ENCODE data around the gene ATP10A.
A peak's percentile ranks its signal among the peaks of the same experiment; 100 is the strongest.

Gene ATP10A

DNA sequence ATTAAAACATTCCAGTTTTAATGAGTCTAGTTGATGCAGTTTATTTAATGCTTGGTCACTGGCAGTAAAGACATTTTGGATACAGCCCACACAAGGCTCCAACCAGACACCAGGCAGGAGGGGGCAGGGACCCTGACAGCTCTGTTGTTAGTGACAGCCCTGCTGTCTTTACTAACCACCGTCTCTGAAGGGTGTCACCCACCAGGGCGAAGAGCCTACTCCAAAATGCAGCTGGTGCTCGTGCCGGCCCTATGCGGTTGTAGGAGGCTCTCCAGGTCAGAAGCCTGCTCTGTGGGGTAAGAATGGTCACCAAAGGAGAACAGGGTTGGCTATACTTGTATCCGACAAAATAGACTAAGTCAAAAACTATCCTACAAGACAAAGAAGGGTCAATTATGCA is 132.2 kb downstream of the ATP10A start:
- H3K36me3 Mint-ChIP-seq (ENCODE audit: insufficient read depth) = peaks cover 3% of the 10 kb centered on the region
- no peaks in the 10 kb centered on the region for H3K27me3 Mint-ChIP-seq
- no peaks in the 10 kb centered on the region for H3K4me1 Mint-ChIP-seq
- no peaks in the 10 kb centered on the region for H3K9me3 Mint-ChIP-seq
- no peak for ATAC-seq (replicated peaks; ENCODE audit: extremely low read depth, poor library complexity, severe bottlenecking)
- H3K27ac Mint-ChIP-seq (ENCODE audit: low read depth) = peak overlapping the region; percentile 7
- DNase-seq (ENCODE audit: low spot score in 2 of 2) = no peak
- no peak overlapping the region for H3K4me3 Mint-ChIP-seq

DNA sequence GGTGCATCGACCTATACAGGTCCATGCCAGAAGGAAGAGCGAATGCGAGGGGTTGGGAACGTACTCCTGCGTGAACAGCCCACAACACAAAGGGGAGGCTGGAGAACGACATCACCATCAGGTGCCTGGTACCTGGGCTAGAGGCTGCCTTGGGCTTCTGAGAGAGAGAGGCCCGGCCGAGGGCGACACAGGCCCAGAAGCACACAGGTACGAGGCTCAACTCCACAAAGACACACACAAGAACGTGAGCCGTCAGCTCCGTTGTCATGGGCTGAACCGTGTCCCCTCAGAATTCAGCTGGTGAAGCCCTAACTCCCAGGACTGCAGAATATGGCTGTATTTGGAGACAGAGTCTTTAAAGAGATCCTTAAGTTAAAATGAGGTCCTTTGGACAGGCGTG is 134.3 kb downstream of the ATP10A start:
- H3K27me3 Mint-ChIP-seq = no peaks in the 10 kb centered on the region
- H3K36me3 Mint-ChIP-seq (ENCODE audit: insufficient read depth) = peaks cover 3% of the 10 kb centered on the region
- no peak overlapping the region for H3K27ac Mint-ChIP-seq (ENCODE audit: low read depth)
- ATAC-seq (replicated peaks; ENCODE audit: extremely low read depth, poor library complexity, severe bottlenecking) (no peak), DNase-seq (ENCODE audit: low spot score in 2 of 2) (no peak)
- no peaks in the 10 kb centered on the region for H3K9me3 Mint-ChIP-seq
- H3K4me1 Mint-ChIP-seq = no peaks in the 10 kb centered on the region
- H3K4me3 Mint-ChIP-seq = no peak overlapping the region

DNA sequence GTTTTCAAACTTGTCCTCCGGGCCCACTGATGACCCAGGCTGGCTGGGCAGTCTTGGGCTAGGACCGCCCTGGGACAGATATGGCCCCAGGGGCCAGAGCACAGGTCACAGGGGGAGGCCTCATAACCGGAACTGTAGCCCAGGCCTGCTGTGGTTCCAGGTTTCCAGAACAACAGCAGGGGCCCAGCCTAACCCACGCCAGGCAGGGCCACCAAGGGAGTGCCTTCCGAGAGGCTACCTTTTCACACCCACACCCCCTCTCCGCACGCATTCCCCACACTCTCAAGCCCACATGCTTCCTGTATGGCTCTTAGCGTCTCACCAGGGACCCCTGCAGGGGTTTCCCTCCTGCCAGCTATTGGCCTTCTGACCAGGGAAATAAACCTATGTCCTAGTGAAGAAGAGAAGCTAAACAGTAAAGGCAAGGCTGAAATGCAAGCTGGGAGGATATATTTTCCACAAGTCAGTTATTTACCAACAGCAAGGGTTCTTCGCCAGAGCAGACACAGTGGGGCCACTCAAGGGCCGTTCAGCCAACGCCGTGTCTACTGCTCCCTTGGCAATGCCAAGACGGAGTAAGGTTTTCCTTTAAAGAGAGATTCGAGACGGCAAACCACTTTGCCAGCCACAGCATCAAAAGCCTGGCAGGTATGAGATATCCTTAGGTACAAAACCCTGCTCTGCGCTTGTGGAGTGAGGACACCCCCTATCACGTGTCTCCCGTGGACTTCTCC is 135.1 kb downstream of the ATP10A start:
- Mint-ChIP-seq H3K27me3 (no peaks in the 10 kb centered on the region), H3K4me1 (no peaks in the 10 kb centered on the region), H3K27ac (ENCODE audit: low read depth) (no peak overlapping the region), H3K4me3 (no peak overlapping the region), H3K36me3 (ENCODE audit: insufficient read depth) (peaks cover 6% of the 10 kb centered on the region), H3K9me3 (no peaks in the 10 kb centered on the region)
- no peak for DNase-seq (ENCODE audit: low spot score in 2 of 2)
- no peak for ATAC-seq (replicated peaks; ENCODE audit: extremely low read depth, poor library complexity, severe bottlenecking)

DNA sequence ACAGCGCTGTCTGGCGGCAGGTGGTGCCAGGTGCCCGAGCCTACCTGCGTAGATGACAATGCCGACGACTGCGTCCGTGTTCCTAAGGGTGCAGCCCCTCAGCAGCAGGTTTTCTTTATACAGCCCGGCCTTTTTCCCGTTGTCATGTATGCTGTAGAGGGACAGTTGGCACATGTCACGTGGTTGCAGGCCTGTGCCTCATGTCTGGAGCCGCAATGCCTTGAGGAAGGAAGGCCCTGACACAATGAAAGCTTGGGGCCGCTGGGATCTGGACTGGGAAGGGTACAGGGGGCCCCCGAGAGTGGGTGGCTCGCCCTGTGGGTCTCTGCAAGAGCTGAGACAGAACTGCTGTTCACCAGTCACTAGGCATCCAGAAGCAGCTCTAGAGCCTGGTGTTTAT is 136.0 kb downstream of the ATP10A start:
- Mint-ChIP-seq H3K36me3 (ENCODE audit: insufficient read depth) (peaks cover 10% of the 10 kb centered on the region), H3K27ac (ENCODE audit: low read depth) (no peak overlapping the region), H3K4me3 (no peak overlapping the region), H3K9me3 (no peaks in the 10 kb centered on the region), H3K27me3 (no peaks in the 10 kb centered on the region), H3K4me1 (no peaks in the 10 kb centered on the region)
- ATAC-seq (replicated peaks; ENCODE audit: extremely low read depth, poor library complexity, severe bottlenecking) (no peak), DNase-seq (ENCODE audit: low spot score in 2 of 2) (no peak)

DNA sequence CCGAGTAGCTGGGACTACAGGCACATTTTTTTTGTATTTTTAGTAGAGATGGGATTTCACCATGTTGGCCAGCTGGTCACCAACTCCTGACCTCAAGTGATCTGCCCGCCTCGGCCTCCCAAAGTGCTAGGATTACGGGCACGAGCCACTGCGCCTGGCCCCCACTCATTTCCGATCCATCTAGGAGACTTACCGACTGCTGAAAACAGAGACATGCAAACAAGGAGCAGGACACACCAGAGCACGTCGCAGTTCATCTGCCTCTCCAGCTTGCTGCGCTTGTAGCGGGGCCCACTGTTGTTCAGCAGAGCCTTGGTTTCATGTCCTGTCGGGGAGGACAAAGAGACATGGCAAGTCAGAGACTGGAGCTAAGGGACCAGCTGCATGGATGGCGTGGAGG is 137.4 kb downstream of the ATP10A start:
- Mint-ChIP-seq H3K27ac (ENCODE audit: low read depth) (no peak overlapping the region), H3K27me3 (no peaks in the 10 kb centered on the region), H3K9me3 (no peaks in the 10 kb centered on the region), H3K4me1 (no peaks in the 10 kb centered on the region), H3K36me3 (ENCODE audit: insufficient read depth) (peaks cover 14% of the 10 kb centered on the region), H3K4me3 (no peak overlapping the region)
- ATAC-seq (replicated peaks; ENCODE audit: extremely low read depth, poor library complexity, severe bottlenecking) = no peak
- DNase-seq (ENCODE audit: low spot score in 2 of 2) = no peak

DNA sequence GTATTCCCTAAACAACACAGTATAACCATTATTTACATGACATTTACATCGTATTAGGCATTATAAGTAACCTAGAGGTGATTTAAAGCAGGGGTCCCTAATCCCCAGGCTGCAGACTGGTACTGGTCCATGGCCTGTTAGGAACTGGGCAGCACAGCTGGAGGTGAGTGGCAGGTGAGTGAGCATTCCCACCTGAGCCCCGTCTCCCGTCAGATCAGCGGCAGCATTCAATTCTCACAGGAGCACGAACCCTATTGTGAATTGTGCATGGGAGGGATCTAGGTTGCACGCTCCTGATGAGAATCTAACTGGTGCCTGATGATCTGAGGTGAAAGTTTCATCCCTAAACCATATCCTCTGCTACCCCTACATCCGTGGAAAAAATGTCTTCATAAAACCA is 138.2 kb downstream of the ATP10A start:
- peaks cover 14% of the 10 kb centered on the region for H3K36me3 Mint-ChIP-seq (ENCODE audit: insufficient read depth)
- no peak overlapping the region for H3K4me3 Mint-ChIP-seq
- H3K27me3 Mint-ChIP-seq = no peaks in the 10 kb centered on the region

DNA sequence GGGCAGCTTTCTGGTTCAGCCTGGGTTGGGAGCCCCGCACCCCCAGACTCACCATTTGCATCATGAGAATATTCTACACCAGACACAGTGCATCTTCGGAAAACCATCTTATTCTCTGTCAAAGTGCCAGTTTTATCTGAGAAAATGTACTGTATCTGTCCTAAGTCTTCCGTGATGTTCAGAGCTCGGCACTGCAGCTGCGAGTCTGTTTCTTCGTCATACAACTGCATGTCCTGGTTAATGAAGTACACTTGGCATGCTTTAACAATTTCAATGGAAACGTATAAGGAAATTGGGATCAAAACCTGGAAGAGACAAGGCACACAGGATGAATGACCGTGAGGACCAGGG is 141.5 kb downstream of the ATP10A start:
- H3K4me1 Mint-ChIP-seq = no peaks in the 10 kb centered on the region
- peaks cover 14% of the 10 kb centered on the region for H3K36me3 Mint-ChIP-seq (ENCODE audit: insufficient read depth)
- no peaks in the 10 kb centered on the region for H3K9me3 Mint-ChIP-seq
- H3K4me3 Mint-ChIP-seq = no peak overlapping the region
- ATAC-seq (replicated peaks; ENCODE audit: extremely low read depth, poor library complexity, severe bottlenecking) (no peak), DNase-seq (ENCODE audit: low spot score in 2 of 2) (no peak)
- H3K27ac Mint-ChIP-seq (ENCODE audit: low read depth) = no peak overlapping the region
- H3K27me3 Mint-ChIP-seq = no peaks in the 10 kb centered on the region

More for the DNA sequence above, 138.2 kb downstream of the ATP10A start:
- ATAC-seq (replicated peaks; ENCODE audit: extremely low read depth, poor library complexity, severe bottlenecking) (no peak), DNase-seq (ENCODE audit: low spot score in 2 of 2) (no peak)
- Mint-ChIP-seq H3K9me3 (no peaks in the 10 kb centered on the region), H3K27ac (ENCODE audit: low read depth) (no peak overlapping the region), H3K4me1 (no peaks in the 10 kb centered on the region)

DNA sequence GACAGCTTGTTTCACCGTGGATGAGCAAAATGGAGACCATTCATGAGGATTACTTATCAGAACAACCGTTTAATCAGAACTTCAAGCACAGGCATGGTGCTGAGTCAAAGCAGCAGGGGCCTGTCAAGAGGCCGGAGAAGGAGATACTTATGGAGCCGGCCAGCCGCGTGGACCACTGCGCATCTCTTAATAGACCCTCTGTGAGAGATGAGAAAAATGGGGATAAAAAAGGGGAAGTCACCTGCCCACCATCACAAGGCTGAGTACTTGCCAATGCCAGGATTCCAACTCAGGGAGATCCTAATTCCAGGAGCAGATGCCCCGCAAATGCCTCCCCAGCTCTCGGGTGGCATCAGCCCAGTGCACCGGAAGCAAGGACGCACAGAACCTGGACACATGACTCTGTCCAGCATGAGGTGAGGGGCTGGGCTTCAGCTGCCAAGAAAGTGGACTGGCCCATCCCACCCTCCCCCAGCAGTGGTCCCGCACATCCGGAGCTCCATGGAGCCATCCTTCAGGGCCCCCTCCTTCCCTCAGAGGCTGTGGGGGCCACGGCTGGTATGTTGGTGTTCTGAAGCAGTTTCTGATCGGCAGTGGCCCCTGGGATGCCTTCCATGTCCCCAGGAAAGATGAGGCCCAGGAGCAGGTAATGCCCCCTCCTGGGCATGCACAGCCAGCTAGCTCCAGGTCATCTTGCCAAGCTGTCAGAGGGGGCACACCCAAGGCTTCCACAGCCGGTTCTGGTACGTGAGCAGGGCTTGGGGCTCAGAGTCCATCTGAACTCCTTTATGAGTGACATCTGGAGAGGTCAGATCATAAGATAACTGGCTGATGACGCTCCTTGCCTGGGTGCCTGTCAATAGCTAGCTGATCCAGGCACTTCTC is 143.8 kb downstream of the ATP10A start:
- no peaks in the 10 kb centered on the region for H3K4me1 Mint-ChIP-seq
- DNase-seq (ENCODE audit: low spot score in 2 of 2) = no peak
- H3K9me3 Mint-ChIP-seq = no peaks in the 10 kb centered on the region
- no peak for ATAC-seq (replicated peaks; ENCODE audit: extremely low read depth, poor library complexity, severe bottlenecking)
- H3K4me3 Mint-ChIP-seq = no peak overlapping the region
- H3K27me3 Mint-ChIP-seq = no peaks in the 10 kb centered on the region
- H3K36me3 Mint-ChIP-seq (ENCODE audit: insufficient read depth) = peaks cover 14% of the 10 kb centered on the region
- H3K27ac Mint-ChIP-seq (ENCODE audit: low read depth) = no peak overlapping the region

DNA sequence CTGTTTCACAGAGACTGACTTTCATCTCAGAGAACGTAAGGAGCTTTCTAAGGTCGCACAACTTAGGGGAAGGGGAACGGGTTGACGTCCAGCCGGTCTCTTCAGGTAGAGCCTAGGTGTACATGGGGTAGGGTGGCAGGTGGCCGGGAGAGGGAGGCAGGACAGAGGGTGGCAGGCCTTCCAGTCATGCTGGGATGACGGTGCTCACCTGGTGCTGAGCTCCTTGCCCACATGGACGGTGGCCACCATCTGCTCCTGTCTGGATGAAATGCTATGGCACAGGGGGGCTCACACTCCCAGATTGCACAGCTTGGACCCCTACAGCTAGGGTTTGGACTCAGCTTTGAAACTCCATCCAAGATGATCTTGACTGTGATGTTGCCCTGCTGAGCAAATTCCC is 144.5 kb downstream of the ATP10A start:
- DNase-seq (ENCODE audit: low spot score in 2 of 2) (no peak), ATAC-seq (replicated peaks; ENCODE audit: extremely low read depth, poor library complexity, severe bottlenecking) (no peak)
- peaks cover 14% of the 10 kb centered on the region for H3K36me3 Mint-ChIP-seq (ENCODE audit: insufficient read depth)
- H3K27me3 Mint-ChIP-seq = no peaks in the 10 kb centered on the region
- no peaks in the 10 kb centered on the region for H3K4me1 Mint-ChIP-seq
- H3K9me3 Mint-ChIP-seq = no peaks in the 10 kb centered on the region
- no peak overlapping the region for H3K4me3 Mint-ChIP-seq
- H3K27ac Mint-ChIP-seq (ENCODE audit: low read depth) = no peak overlapping the region

DNA sequence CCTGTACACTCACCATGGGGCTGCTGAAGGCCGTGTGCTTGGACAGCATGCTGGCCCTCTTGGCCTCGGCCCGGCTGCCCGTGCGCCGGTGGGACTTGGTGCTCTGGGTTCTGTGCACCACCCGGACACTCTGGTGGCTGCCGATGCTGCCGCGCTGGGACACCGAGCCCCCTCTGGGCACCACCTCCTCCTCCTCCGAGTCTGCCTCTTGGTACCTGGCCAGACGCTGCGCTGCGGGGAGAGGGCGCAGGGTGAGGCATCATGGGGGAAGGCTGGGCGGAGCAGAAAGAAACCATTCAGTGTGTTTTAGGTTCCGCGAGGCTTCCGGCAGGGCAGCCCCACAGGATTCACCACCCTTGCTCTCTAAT is 145.0 kb downstream of the ATP10A start:
- no peak overlapping the region for H3K4me3 Mint-ChIP-seq
- no peaks in the 10 kb centered on the region for H3K27me3 Mint-ChIP-seq
- no peak for ATAC-seq (replicated peaks; ENCODE audit: extremely low read depth, poor library complexity, severe bottlenecking)
- no peak overlapping the region for H3K27ac Mint-ChIP-seq (ENCODE audit: low read depth)
- peaks cover 12% of the 10 kb centered on the region for H3K36me3 Mint-ChIP-seq (ENCODE audit: insufficient read depth)
- DNase-seq (ENCODE audit: low spot score in 2 of 2) = no peak
- H3K4me1 Mint-ChIP-seq = no peaks in the 10 kb centered on the region
- H3K9me3 Mint-ChIP-seq = no peaks in the 10 kb centered on the region

DNA sequence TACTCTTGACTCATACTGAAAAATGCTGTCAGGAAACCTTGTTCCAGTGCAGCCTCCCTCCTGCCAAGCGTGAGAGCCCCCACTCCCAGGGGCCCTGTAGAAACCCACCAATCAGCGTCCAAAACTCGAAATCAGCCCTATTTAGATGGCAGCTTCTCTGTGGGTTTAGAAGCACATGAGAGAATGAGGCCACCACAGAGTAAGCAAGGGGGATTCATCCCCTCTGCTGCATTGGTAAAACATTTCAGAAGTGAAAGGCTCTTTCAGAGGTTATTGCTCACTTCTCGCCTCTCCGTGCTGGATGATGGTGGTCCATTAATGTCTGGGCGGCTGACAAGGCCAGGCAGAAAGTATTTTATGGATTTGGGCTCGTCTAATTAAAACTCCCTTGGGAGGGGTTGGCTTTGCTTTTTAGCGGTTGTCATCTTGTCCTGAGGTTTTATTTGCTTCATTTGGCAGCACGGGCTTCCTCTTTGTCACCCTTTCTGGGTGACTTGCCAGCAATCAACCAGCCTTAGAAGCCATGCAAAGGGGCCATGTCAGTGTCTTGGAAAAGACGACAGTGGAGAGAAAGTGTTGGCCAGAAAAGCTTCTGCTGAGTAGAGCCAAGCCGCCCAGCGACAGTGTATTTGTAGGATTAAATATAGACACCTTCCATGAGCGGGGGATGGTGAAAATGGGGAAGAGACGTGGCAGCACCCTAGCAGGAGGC is 145.5 kb downstream of the ATP10A start:
- Mint-ChIP-seq H3K36me3 (ENCODE audit: insufficient read depth) (peaks cover 8% of the 10 kb centered on the region), H3K27me3 (no peaks in the 10 kb centered on the region), H3K4me3 (no peak overlapping the region), H3K27ac (ENCODE audit: low read depth) (no peak overlapping the region), H3K4me1 (no peaks in the 10 kb centered on the region), H3K9me3 (no peaks in the 10 kb centered on the region)
- no peak for ATAC-seq (replicated peaks; ENCODE audit: extremely low read depth, poor library complexity, severe bottlenecking)
- DNase-seq (ENCODE audit: low spot score in 2 of 2) = no peak

DNA sequence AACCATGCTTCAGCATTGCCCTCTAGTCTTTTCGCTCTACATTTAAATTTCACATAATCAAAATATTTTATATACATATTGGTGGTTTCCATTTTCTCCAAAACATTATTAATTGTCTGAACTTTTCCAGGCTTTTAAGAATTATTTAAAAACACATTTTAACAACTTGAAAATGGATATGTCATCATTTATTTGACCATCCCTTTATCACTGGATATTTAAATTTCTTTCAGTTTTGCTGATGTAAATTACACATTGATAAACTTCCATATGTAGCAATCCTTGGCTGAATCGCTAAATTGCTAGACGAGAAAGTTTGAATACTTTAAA is 146.0 kb downstream of the ATP10A start:
- H3K36me3 Mint-ChIP-seq (ENCODE audit: insufficient read depth) = peaks cover 7% of the 10 kb centered on the region
- ATAC-seq (replicated peaks; ENCODE audit: extremely low read depth, poor library complexity, severe bottlenecking) = no peak
- no peak overlapping the region for H3K4me3 Mint-ChIP-seq
- H3K4me1 Mint-ChIP-seq = no peaks in the 10 kb centered on the region
- no peaks in the 10 kb centered on the region for H3K9me3 Mint-ChIP-seq
- no peak overlapping the region for H3K27ac Mint-ChIP-seq (ENCODE audit: low read depth)
- no peak for DNase-seq (ENCODE audit: low spot score in 2 of 2)
- H3K27me3 Mint-ChIP-seq = no peaks in the 10 kb centered on the region

Measured in central memory CD8-positive, alpha-beta T cell (primary cell).